Left ventricle myocardium superior (tissue), 1 donor: Measurements from ENCODE around the gene GMDS. TPM values are rescaled to one million over a fixed set of nuclear protein-coding genes. Genes with fewer than 3 reads are reported as not detected.

Experiments used
- ATAC-seq: fragments of 200-7000 bp; cut with Tn5 transposase; one replicate; pipeline ENCODE4 v1.9.1; 2020; ENCODE audit warnings: mild to moderate bottlenecking, moderate library complexity
- DNase-seq: peaks from one replicate; pipeline ENCODE4 v3.0.0-alpha.2; 2020
- intact Hi-C: fragments of 100-400 bp; cut with micrococcal nuclease; formaldehyde crosslinking; loops from one replicate; pipeline ENCODE4 v1.11.0; 2022
- total RNA-seq: library from RNA; stranded (reverse); fragmentation: NEBNext Ultra II Directional; extraction: Animal tissue kit (Norgen Biotek cat#: 25700); gene quantifications from one replicate; pipeline ENCODE4 v1.2.1, GENCODE V29; 2021
- donor health status: DM: no; HTN: yes; CAD: no; lungs with severe emphysema.

GMDS gene
- total RNA-seq, 1 donor from 2014 or later = 6.4 TPM

DNA sequence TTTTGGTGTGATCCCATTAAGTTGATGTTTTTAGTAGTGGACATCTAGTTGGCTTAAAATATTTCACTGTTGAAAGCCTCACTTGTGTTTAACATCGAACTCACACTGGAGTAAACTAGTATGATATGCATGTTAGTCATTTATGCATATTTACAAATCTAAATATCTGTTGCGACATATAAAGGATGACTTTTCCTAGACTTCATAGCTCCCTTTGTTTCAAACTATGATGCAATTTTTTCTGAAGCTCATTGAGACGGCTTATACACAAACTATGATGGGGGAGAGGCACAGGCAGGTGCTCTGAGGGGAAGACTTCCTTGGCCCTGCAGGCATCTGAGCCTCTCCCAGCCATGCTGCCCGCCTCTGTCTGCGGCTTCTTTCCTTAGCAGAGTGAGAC is 647.5 kb downstream of the GMDS start:
- intact Hi-C loops = loop anchor here (5.0 to 10.0 kb wide), 2 partner anchors 754 to 1037 kb away; no protein-coding TSS in a partner anchor
- DNase-seq (no peak), ATAC-seq (no peak)

DNA sequence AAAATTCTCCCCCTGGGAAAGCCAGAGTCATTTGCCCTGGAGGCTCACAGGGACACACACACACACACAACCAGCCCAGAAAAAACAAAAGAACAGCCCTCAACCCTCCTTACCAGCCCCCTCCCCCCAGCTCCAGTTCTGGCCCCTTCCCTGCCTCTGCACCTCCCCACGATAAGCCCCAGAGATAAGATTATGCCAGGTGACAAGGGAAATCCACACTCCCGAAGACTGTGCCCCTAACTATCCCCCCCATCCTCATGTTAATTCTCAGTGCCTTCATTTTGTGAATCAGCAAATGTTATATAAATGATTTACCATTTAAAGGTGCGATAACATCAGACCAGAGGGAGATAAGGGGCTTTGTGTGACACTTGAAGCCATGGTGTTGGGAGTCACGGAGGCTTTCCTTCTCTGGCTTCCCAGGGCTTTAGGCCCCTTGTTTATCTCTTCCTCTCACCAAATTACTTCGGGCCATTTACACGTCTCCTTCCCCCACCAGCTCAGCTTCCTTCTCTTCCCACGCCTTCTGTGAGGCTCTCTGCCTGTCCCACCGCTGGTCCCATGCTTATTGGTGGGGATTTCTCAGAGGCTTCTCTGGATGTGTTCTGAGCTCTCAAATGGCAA is 648.2 kb downstream of the GMDS start:
- intact Hi-C loops = loop anchor here (5.0 to 10.0 kb wide), 2 partner anchors 755 to 1038 kb away; no protein-coding TSS in a partner anchor
- ATAC-seq (no peak), DNase-seq (no peak)

DNA sequence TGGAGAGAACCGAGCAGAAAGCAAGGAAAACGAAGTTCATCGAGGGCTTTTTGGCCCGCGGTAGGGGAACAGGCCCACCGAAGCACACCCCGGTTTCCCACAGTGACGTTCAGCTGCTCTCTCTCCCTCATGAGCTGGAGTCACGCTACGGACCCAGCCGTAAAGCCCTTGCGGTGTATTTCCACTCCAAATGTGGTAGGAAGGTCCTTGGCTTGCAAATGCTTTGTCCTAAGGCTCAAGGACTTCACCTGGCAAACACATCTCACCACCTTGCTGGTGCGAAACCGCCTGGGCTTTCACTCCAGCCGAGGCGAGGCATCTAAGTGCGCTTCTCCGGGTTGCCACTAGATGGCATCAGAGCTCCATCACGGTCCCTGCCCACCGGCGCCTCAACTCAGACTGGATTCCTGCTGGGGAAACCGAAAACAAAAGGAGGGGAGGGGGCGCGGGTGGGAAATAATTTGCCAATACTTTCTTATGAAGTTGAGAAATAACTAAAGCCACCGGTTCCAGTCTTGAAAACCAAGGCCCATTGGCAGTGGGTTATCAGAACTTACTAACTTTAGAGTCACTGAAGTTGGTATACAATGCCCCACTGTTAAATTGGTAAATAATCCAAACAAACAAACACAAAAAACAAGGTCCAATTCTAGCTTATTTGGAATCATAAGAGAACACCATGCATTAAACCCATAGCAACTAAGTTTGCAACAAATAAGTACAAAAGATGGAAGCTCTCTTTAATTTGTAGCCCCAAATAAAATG is 649.1 kb downstream of the GMDS start:
- DNase-seq (peak; percentile 60), ATAC-seq (peak; percentile 89)
- intact Hi-C loops = loop anchor here (5.0 to 10.0 kb wide), 2 partner anchors 756 to 1039 kb away; no protein-coding TSS in a partner anchor

DNA sequence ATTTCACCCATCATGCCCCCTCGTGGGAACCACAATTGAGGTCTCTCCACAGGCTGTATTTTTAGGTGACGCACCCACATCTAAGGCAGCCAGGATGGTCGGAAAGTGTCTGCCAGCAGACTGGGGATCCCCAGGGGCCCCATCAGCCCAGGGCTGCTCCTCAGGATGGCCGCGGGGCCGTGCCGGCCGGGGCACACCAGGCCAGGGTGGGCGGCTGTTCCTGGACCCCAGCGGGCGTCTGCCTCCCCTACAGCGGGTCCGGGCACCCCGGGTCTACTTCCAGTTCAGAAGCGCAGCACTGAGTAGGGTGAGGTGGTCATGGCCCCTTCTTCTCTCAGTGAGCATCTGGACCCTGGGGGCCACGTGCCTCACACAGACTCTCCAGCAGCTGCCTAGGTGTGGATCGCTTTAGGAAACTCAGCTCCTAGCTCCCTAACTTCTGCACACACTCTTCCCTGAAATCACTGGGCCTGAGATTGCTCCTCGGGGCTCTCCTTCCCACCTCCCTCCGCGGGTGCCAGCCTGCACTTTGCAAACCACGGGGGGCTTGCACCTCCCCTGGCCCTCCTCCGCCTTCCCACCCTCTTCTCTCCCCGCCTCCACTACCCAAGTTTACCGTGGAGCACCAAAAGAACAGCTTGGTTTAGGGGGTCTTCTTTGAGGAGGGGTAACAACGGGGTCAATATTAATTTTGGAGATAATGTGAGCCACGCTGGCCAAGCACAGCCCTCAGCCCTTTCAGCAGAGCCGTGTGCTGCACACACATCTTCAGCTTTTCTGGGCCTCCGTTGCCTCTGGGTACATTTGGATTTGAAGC is 649.9 kb downstream of the GMDS start:
- intact Hi-C loops = loop anchor here (5.0 to 10.0 kb wide), 2 partner anchors 757 to 1039 kb away; no protein-coding TSS in a partner anchor
- ATAC-seq (no peak), DNase-seq (no peak)

DNA sequence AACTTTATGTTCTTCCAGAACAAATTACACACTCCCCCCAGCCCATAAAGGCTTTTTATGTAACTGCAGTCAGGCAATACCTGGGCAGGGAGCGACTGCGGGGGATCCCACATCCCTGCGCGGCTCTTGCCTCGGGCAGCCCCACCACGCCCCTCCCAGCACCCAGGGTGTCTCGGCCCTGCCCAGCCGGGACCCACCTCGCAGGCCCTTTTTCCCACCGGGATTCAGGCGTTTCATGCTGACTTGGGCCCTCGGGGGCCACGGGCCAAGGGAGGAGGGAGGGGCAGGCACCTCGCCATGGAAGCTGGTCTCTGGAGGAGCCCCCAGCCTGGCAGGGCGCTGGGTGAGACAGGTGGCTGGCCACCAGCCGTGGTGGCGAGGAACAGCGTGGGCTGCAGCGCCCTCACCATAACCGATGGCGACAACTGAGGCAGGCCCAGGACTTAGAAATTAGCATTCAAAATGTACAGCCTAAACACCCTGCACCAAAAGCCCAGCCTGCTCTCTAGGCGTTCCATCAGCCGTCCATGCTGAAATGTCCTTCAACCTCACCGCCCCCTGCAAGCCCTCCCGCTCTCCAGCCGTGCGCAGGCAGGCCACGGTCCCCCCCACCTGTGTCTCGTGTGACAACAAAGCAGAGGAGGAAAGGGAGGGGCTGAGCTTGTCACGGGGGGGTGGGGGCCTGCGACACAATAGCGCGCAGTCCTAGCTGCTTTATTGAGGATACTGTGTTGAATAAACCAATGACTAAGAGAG is 650.8 kb downstream of the GMDS start:
- intact Hi-C loops = loop anchor here (5.0 to 10.0 kb wide), 2 partner anchors 758 to 1040 kb away; no protein-coding TSS in a partner anchor
- no peak for ATAC-seq
- no peak for DNase-seq

DNA sequence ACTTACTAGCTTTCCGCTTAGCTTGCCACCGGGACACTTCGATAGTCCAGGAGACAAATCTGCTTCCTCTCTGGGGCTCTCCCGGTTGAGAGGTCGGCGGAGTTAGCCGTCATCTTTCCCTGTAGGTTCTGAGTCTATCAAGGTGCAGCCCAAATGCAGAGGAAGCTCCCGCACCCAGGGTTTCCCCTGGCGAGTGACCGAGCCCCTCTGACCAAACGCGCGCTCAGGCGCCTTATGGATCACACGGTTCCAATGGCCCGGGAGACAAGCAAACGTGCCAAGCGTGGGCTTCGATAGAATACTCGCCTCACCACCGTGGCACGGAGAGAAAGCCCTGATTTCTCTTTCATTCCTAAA is 651.5 kb downstream of the GMDS start:
- ATAC-seq = no peak
- intact Hi-C loops = loop anchor here (10.0 kb wide), 1 partner anchor 1041 kb away; no protein-coding TSS in a partner anchor
- no peak for DNase-seq

DNA sequence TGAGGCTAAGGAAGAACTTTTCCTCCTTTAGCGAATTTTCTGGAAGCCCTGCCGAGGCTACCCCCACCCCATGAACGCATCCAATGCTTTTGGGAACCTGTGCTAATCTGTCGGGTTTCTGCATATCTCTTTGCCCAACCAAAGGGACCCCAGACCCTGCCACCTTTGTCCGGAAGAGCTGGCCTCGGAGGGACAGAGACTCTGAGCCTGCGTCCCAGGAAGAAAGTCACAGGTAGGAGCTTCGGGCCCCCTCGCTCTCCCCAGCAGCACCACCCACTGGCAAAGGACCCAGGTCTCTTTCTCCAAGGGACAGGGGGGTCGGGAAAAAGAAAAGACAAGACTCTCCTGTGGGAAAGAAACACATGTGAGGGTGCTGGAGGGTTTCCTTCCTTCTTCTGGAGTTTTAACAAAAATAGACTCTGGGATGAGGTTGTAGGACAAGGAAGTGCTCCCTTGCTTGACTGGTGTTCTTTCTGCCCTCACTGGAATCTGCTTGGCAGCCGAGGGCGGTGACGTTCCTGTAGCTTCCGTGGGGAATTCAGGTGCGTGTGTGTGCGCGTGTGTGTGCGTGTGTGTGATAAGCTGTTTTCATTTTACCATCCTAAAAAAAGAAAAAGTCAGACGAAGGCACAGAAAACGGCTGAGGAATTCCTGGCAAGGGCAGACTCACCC is 652.0 kb downstream of the GMDS start:
- intact Hi-C loops = loop anchor here (10.0 kb wide), 1 partner anchor 1041 kb away; no protein-coding TSS in a partner anchor
- DNase-seq = no peak
- no peak for ATAC-seq

DNA sequence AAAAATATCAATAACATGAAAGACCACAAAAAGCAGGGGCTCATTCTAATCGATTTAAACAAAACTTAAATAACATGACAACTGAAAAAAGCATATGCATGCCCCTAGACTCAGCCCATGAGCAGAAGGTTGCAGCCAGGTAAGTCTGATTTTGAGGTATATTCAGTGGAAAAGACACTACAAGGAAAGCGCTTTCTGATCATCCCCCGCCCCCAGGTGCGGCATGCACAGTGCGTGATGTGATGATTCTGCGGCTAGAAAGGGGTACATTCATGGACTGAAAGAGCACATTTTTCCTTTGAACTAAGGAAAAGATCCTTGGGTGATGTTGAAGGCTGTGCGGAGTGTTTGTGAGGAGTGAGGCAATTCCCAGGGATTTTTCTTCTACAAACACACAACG is 652.6 kb downstream of the GMDS start:
- ATAC-seq = no peak
- DNase-seq = no peak
- intact Hi-C loops = loop anchor here (10.0 kb wide), 1 partner anchor 1042 kb away; no protein-coding TSS in a partner anchor

DNA sequence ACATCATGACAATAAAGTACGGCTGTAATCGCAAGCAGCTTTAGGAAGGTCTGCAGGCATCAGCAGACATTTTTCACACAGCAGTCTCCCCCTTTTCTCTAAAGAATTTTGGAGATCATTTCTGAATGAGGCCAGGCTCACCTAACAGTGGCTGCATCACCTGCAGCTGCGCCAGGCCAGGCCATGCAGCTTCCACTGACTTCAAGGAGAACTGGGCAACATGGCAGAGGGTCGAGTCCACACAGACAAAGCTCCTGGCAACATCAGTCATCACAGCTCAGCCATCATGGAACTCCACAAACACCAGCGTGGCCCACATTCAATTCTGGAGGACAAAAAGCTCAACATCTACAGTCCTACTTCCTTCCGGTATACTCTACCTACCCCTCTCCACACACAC is 653.5 kb downstream of the GMDS start:
- DNase-seq (no peak), ATAC-seq (no peak)
- intact Hi-C loops = loop anchor here (10.0 kb wide), 1 partner anchor 1043 kb away; no protein-coding TSS in a partner anchor

DNA sequence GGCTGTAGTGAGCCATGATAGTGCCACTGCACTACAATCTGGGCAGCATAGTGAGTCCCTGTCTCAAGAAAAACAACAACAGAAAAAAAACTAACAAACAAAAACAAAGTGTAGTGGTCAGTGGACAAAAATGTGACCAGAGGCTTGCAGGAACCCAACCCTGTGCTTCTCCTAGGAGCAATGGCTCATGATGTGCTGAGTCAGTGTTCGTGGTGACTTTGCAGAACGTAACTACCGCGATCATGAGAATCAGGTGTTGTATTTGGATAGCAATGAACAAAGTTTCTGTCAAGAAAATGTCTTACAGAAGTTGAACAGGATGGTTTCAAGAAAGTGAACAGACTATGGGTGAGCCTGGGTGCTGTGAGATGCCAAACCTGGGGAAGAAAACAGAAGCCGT is 654.2 kb downstream of the GMDS start:
- intact Hi-C loops = loop anchor here (10.0 kb wide), 1 partner anchor 1044 kb away; no protein-coding TSS in a partner anchor
- no peak for ATAC-seq

DNA sequence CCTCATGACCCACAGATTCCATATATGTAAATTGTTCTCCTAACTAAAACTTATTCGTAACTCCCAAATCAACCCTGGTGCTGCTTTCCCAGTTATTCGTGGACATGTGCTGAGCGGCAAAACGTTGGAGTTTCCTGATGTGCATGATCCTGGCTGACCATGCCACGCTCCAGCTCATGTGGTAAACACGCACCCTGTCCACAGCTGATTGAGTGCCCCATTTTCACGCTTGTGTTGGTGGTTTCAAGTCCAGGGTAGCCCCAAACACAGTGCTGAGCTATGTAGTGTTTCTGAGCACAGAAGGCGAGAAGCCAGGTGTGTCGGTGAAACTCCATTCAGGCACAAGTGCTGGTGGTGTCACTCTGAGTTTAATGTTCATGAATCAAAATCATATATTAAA is 654.8 kb downstream of the GMDS start:
- ATAC-seq (no peak), DNase-seq (no peak)
- intact Hi-C loops = loop anchor here (10.0 kb wide), 1 partner anchor 1044 kb away; no protein-coding TSS in a partner anchor

More for the DNA sequence above, 654.2 kb downstream of the GMDS start:
- no peak for DNase-seq

DNA sequence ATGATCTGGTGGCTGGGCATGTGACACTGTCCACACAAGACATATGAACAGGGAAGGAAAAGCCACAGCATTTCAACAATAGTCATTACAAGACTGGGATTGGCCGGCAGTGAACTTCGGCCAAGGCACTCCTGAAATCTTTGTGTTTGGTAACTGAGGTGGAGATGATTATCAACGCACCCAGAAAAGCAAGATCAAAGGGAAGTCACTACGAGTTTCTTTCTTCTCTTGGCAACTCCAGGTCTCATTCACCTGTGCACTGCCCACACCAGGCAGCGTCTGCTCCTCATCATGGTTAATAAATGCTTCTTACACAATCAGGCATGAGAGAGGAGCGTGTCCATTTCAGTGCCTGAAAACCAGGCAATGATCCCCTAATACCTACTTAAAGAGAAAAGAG is 656.2 kb downstream of the GMDS start:
- DNase-seq = no peak
- ATAC-seq = no peak
- intact Hi-C loops = no loop called here

DNA sequence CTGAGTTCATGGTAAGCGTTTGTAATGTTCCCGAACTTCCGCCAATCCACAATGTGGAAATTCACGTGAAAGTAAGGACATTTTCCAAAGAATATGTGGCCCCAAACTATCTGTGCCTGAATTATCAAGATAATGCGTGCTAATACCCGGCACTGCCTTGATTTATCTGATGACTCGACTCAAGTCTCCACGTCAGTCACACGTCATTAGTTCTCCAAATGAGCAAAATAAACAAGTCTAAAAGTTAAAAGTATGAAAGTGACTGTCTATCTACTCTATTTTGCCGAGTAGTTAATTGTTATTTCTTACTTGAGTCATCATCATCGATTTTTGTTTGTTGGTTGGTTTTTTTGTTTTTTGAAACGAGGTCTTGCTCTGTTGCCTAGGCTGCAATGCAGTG is 657.4 kb downstream of the GMDS start:
- no peak for ATAC-seq
- intact Hi-C loops = no loop called here
- DNase-seq = no peak

DNA sequence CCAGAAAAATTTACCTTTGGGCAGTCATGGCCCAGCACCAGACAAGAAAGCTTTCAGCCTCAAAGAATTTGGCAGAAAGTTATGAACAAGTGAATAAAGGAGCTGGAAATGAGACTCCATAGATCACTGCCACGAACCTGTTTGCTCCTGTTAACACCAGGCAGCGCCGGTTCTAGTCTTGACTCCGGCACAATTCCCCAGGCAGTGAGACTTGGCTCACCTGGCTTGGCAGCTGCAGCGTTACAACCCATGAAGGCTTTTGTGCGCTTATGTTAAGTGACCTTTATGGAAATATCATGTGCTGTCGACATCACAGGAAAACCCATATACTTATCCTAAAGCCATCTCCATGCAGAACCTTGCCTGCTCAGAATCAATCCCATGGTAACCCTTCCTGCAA is 657.9 kb downstream of the GMDS start:
- intact Hi-C loops = no loop called here
- no peak for DNase-seq
- no peak for ATAC-seq

DNA sequence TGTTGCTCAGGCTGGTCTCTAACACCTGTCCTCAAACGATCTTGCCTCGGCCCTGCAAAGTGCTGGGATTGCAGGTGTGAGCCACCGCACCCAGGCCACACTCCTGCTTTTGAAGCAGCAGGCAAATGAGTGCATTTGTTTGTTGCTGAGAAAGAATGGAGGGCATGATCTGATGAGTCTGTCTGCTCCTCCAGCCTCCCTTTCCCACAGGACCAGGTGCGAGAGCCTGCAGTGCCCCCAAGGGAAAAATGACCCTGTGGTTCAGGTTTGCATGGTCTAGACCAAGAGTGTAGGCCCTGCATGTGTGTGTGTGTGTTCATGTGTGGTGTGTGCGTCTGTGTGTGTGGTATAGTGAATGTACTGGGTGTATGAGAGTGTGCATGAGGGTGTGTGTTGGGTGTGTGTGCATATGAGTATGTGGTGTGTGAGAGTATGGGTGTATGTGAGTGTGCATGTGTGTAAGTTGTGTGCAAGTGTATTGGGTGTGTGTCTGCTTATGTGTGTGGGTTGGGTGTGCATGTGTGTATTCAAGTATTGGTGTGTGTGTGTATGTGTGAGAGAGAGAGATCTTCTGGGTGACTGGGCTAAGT is 658.4 kb downstream of the GMDS start:
- ATAC-seq = no peak
- DNase-seq = no peak
- intact Hi-C loops = no loop called here

DNA sequence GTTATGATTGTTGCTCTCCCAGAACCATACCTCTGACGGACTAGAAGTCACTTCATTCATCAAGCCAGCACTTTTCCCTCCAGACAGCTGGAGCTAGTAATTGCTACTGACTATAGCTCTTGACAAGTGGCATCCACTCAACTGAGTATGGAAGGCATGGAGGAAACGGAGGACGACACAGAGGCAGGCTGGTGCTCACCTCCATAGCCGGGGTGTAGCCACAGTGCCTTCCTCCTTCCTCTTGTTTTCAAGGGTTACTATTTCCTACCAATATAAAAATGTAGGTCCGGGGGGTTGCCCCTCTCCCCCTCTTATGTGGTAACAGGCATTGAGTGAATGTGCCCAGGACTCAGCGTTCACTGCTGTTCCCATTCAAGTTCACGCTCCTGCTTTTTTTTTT is 659.1 kb downstream of the GMDS start:
- ATAC-seq (no peak), DNase-seq (no peak)
- intact Hi-C loops = no loop called here

DNA sequence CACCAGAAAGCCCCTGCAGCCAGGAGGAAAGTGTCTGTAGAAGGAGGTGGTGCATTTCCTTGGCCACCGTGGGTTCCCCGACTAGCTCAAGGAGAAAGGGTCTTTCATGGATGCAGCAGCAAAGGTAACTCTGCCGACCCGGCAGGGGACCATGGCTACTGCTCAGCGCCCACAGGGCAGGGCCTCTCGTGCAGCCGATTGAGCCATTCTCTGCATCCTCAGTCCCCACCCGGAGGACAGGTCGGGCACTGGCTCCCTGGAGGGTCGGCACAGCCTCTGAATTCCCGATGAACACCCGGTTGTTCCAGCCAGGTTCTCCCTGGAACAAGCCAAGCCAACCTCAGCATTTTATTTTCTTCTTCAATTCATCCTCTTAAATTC is 659.7 kb downstream of the GMDS start:
- ATAC-seq (no peak), DNase-seq (no peak)
- intact Hi-C loops = no loop called here
